Frontal cortex (tissue), 4 donors: ENCODE results near the gene ZNF148. TPM values are rescaled to one million over a fixed set of nuclear protein-coding genes. Genes with fewer than 3 reads are reported as not detected.

ENCODE experiments used
- DNase-seq, 2 donors: peaks; one replicate each; pipeline ENCODE4 v3.0.0; 2012; ENCODE audit warnings: low spot score in 2 of 2
- FAIRE-seq: peaks from 2 replicates; lab custom pipeline; 2012; peaks lifted over from hg19 to GRCh38; lab: Jason Lieb, UNC
- total RNA-seq: library from RNA; depleted of rRNA; stranded (reverse); fragments of >200 nt; gene quantifications from one replicate; pipeline ENCODE4 v1.2.3, GENCODE V29; 2014
- donor health status: control.
- donor health status: control.
- donor health status: control.

ZNF148 gene
- total RNA-seq, 1 donor from 2014 or later = 106 TPM

DNA sequence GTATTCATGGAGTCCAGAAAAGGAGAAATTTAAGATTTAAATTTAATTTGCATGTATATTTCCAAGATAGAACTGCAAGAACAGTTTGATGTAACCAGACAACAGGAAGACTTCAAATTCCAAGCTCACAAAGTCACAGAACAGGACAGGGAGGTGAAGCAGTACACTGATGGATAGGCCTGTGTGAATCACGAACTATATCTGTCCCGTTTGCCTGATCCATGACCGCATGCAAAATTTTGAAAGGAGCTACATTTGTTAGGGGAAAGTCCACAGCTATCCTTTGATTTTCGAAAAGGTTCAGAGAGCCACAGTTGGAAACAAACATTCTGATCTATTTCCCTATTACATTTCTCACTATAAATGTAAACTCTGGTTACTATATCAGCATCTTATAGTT is 83.1 kb downstream of the ZNF148 start:
- DNase-seq = no peak
- no peak for FAIRE-seq

DNA sequence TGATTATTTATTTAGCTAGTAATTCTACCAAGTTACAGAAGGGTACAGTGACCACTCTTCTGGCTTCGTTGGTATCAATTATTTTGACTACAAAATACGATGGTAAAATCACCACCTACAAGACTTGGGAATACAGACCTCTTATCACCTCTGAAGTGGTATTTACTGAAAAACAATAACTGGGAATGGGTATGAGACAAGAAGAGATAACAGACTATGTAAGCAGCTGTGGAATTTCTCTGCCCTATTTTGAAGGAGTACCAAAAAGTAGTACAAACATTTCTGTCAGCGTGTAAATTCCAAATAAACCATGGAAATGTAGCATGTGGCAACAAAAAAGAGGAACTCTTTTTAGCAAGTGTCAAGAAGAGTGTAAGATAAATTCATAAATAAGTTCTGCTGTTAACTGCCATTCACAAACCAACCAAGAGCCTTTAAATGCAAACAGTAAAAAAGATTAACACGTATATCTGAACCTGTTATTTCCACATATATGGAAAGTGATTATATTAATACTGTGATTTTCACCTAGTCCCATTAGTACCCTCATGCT is 85.6 kb downstream of the ZNF148 start:
- no peak for FAIRE-seq

DNA sequence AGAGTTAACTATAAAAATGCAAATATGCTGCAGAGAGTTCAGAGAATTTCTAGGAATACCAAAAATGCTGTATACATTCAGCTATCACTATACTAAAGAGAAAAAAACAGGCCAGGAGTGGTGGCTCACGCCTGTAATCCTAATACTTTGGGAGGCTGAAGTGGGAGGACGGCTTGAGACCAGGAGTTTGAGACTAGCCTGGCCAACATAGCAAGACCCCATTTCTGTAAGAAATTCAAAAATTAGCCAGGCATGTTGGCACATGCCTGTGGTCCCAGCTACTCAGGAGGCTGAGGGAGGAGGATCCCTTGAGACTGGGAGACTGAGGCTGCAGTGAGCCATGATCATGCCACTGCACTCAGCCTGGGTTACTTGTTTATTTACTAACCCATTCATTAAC is 87.9 kb downstream of the ZNF148 start:
- DNase-seq (no peak), FAIRE-seq (no peak)

More for the DNA sequence above, 85.6 kb downstream of the ZNF148 start:
- no peak for DNase-seq

DNA sequence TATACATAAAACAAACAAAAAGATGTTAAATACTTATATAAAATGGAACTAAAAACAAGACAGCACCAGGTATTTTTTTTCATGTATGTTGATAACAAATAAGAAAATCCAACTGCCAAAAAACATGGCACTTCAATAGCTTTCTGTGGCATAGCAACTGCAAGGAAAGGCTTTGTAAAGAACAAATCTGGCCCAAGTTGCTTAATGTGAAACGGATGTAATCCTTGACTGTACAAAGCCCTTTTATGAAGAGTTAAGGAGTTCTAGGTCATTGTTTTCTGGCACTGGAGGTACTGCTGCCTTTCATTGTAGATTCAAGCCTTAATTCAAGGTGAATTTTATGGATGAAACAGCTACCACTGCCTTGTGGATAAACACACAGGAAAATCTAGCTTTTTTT is 93.7 kb downstream of the ZNF148 start:
- FAIRE-seq (no peak), DNase-seq (no peak)

DNA sequence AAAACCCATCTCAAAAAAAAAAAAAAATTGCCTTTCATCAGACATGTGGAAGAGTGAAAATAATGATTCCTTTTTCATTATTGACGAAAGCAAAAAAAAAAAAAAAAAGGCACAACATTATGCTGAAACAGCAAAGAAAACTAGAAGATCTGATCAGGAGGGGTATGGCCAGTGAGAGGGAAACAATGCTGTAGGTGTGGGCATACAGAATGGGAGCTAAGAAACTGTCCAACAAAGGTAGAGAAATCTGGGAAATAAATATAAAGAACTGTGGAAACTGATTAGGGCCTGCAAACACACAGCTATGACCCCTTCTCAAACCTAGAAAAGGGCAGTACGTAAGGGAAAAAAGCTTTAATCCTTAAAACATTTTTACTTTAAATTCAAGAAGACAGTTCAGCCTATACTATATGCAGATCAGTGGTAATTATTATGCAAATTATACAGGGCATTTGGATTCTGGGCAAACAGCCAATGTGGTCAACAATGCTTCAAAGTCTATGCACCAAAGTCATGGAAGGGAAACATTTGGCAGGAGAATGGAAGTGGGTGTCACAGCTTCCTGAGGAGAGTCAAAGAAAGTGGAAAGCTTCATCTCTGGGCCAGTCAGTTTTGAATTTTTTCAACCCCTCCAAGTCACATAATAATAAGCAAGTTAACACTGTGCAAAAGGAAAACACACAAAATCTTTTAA is 94.3 kb downstream of the ZNF148 start:
- FAIRE-seq (no peak), DNase-seq (peak; percentile 4 to 13)

DNA sequence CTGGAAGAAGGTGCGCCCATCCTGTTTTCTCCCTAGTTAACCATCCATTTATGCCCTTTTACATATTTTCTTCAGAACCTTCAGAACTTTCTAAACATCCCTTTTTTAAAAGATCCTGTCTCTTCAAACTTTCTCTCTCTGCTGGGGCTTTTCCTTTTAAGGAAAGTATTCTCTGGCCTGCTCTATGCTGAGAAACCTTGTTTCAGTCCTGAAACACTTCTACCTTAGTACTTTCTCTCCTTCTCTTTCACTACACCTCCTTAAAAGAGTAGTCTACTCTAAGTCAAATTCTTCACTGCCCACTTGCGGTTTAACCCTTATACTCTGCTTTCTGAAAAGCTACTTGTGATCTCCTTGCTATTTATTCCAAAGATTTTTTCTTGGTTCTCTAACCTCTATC is 97.0 kb downstream of the ZNF148 start:
- DNase-seq (no peak), FAIRE-seq (no peak)

DNA sequence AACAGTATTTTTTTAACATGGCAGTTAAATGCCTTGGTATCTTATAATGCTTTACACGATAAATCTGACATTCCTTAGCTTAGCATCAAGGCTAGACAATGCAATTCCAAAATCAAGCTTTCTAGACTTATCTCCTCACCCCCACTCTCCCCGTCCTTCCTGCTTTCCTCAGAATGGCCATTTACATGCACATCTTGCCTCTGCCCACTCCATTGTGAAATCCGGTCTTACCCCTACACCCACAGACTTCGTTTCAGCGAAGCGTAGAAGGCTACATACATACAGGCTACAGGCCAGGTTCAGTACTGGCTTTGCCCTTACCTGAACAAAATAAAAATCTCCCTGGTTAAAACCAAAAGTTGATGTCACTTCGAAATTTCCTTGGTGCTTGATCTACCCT is 104.0 kb downstream of the ZNF148 start:
- DNase-seq = no peak
- no peak for FAIRE-seq

DNA sequence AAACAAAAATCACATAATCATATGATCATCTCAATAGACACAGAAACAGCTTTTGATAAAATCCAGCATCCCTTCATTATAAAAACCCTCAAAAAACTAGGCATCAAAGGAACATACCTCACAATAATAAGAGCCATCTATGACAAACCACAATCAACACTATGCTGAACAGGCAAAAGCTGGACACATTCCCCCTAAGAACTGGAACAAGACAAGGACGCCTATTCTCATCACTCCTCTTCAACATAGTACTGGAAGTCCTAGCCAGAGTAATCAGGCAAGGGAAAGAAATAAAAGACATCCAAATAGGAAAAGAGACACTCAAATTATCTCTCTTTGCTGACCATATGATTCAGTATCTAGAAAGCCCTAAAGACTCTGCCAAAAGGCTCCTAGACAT is 107.7 kb downstream of the ZNF148 start:
- FAIRE-seq = no peak

DNA sequence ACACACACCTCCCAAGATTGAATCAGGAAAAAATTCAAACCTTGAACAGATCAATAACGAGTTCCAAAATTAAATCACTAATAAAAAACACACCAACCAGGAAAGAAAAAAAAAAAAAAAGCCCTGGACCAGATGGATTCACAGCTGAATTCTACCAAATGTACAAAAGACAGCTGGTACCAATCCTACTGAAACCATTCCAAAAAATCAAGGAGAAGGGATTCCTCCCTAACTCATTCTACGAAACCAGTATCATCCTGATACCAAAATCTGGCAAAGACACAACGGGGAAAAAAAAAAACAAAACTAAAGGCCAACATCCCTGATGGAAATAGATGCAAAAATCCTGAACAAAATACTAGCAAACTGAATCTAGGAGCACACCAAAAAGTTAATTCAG is 108.2 kb downstream of the ZNF148 start:
- DNase-seq (no peak), FAIRE-seq (no peak)

More for the DNA sequence above, 107.7 kb downstream of the ZNF148 start:
- DNase-seq = no peak

DNA sequence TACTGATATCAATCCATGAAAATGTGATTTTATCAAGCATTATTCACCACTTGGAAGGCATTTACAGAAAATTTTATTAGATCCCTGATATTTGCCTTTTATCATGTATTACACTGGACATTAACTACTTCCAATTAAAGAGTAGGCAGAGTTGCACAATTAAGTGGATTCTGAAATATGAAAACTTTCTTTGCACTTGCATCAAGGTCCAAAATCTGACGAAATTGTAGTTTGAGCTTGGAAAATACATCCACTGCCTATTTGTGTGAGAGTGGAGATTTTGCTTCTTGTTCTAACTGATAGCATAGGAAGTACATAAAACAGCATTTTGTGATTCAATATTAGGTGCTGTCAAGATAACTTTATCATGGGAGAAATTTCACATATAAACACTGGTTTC is 113.0 kb downstream of the ZNF148 start:
- FAIRE-seq = no peak
- no peak for DNase-seq

DNA sequence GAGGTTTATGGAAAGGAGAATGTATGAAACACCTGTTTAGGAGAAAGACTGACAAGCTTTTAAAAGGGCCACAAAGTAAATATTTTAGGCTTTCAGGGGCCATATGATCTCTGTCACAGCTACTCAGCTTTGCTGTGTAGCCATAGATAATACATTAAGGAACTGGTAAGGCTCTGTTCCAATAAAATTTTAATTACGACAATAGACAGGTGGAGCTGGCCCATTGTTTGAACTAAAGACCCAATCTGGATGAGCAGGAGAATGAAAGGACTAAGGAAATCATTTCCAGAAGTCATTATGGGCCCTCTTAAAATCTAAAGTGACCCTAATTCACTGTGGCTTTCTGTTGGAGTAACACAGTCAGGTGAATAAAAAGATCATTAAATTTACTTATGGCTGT is 114.1 kb downstream of the ZNF148 start:
- DNase-seq = no peak
- FAIRE-seq = no peak

DNA sequence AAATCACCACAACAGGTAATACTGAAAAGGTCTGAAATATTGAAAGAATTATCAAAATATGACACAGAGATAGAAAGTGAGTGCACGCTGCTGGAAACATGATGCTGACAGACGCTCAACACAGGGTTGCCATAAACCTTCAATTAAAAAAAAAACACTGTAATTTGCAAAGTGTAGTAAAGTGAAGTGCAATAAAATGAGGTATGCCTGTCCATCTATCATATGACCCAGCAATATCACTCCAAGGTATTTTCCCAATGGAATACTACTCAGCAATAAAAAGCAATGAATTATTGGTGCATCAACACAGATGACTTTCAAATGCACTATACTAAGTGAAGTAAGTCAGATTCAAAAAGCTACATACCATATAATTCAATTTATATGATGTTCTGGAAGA is 115.0 kb downstream of the ZNF148 start:
- FAIRE-seq = no peak
- DNase-seq = no peak

DNA sequence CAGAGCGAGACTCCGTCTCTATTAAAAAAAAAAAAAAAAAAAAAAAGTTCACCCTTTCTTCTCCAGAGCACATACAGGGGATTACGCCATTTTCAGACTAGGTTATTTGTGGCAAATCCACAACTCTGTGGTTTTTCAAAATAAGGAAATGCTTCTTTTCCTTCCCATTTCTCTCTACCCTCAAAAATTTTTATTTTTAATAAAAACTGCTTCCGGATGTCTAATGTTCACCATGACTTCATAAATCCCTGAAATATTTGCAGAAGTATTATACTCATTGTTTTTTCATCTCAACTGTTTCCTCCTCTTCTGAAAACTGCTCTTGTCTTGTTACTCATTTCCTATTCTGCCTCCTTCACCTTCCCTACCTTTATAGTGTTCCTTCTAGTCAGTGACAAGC is 117.6 kb downstream of the ZNF148 start:
- no peak for FAIRE-seq
- no peak for DNase-seq

DNA sequence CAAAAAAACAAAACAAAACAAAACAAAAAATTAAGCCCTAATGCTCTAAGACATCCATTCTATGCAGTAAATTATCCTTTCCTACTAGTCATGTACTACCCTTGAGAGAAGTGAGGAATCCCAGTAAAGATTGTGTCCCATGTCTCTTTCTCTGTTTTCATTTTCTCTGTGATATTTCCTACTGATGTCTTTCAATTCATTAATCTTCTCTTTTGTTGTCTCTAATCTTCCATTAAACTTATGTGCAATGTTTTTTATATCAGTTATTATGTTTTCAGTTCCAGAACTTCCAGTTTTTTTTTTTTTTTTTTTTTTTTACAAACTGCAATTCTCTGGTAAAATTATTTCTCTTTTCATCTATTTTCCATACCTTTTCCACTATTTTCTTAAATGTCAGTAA is 118.5 kb downstream of the ZNF148 start:
- FAIRE-seq (no peak), DNase-seq (no peak)

DNA sequence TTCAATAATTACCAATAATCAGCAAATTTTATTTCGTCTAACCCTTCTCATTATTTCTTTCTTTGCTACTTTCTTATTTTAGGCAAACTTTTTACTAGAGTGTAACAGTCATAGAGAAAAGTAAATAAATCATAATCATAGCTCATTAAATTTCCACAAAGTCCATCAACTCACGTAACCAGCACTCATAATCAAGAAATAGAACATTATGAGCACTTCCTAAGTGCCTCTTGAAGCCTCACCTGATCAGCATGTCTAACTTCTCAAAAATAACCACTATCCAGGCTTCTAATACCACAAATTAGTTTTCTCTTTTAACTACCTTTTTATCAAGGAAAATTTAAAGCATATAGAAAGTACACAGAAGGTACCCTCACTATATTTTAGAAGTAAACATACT is 124.2 kb downstream of the ZNF148 start:
- no peak for DNase-seq

DNA sequence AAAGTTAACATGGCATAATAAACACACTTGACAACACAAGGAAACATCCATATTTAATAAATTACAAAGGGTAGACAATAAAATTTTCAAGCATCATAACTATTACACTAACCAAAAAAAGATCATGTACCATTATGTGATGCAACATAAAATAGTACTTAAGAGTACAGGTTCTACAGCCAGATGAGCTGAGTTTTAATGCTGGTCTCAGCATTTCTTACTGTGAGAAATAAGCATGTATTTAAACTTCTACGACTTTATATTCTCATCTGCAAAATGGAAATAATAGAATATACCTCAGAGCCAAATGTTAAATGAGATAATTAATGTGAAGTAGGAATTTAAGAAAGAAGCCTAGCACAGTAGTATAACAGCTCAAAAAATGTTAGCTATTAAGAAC is 128.9 kb downstream of the ZNF148 start:
- DNase-seq (no peak), FAIRE-seq (no peak)

More for the DNA sequence above, 124.2 kb downstream of the ZNF148 start:
- no peak for FAIRE-seq

DNA sequence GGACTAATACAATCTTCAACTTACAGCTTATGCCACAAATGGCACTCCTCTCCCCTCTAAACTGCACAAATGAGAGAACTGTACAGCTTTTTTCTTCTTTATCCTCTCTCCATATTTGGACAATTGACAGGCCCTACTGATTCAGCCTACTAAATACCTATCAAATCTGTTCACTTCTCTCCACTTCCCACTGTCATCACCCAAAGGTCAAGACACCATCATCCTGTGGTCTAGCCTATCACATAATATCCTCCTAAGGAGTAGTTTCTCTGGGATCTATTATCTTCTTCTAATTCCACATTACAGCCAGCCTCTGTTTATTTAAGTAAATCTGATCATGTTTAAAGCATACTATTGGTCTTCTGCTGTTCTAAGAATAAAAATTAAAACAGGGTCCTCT is 129.6 kb downstream of the ZNF148 start:
- DNase-seq = no peak
- no peak for FAIRE-seq

DNA sequence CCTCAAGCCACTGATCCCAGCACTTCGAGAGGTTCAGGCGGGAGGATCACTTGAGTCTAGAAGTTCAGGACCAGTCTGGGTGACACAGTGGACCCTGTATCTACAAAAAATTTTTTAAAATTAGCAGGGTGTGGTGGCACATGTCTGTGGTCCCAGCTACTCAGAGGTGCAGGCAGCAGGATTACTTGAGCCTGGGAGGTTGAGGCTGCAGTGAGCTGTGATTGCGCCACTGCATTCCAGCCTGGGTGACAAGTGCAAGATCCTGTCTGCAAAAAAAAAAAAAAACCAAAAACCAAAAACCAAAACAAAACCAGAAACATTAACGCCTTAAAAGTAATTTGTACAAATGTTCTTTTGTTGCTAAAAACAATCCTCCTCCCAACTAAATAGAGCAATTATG is 134.6 kb downstream of the ZNF148 start:
- DNase-seq (no peak), FAIRE-seq (no peak)

DNA sequence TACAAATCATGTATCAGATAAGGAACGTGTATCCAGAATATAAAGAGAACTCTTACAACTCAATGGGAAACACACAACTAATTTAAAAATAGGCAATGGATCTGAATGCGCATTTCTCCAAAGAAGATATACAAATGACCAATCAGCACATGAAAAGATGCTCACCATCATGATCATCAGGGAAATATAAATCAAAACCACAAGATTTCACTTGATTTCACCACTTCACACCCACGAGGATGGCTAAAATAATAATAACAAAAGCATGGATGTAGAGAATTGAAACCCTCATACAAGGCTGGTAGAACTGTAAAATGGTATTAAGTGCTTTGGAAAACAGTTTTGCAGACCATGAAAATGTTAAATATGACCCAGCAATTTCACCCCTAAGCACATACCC is 135.9 kb downstream of the ZNF148 start:
- FAIRE-seq = no peak
- DNase-seq = no peak

DNA sequence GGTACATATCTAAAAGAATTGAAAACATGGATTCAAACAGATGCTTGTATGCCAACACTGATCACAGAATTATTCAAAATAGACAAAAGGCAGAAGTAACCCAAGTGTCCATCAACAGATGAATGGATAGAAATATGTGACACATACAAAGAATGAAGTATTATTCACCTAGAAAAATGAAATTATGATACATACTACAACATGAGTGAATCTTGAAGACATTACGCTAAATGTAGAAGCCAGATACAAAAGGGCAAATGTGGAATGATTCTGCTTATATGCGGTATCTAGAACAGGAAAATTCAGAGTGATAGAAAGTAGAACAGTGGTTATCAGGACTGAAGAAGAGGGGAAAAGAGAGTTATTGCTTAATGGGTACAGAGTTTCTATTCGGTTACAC is 136.4 kb downstream of the ZNF148 start:
- DNase-seq (no peak), FAIRE-seq (no peak)

DNA sequence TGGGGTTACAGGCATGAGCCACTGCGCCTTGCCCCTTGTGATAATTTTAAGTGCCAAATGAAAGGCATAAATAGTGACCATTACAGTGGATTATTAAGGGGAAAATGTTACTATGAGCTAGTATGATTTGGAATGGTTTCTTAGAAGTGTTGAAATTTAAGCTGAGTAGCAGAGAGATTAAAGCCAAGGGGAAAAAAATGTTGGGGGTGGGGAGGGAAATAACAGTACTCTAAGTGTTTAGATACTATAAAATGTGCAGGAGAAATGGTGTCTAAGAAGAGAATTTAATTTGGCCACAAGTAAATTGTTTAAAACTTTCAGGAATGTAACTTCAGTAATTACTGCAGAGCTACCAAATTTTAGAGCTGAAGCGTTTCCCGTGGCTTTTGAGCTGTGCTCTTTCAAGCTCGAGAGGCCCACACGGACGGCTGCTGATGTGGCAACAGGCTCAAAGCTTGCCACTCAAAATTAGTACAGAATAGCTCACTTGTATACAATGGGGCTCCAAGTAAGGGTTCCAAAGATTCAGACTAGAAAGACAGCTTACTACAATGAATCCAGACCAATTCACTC is 138.7 kb downstream of the ZNF148 start:
- FAIRE-seq (no peak), DNase-seq (no peak)

DNA sequence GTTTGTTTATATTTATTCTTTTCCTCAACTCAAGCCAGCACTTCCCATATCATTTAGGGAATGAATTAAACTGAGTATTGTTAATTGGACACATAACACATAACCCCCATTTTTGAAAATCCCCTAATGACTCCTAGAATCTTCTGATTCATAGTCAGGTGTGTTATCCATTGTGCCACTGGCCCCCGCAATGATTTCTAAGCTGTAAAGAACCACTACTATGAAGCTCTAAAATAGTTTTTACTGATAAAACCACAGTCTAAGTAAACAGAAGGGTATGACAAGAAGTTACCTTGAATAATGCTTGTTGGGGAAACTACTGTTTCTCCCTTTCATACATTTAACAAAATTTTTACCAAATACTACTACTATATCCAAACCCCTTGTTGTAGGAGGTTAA is 140.3 kb downstream of the ZNF148 start:
- no peak for FAIRE-seq
- DNase-seq = no peak
